H9 (cell line): Measurements from ENCODE around the gene LIN28B. TPM values are rescaled to one million over a fixed set of nuclear protein-coding genes. Genes with fewer than 3 reads are reported as not detected.

Source experiments
- DNase-seq: peaks from one replicate; pipeline ENCODE4 v3.0.0-alpha.2; 2017
- H2AFZ ChIP-seq: one replicate; pipeline ENCODE4 v1.6.1; 2013; ENCODE audit warnings: mild to moderate bottlenecking, low read length, control low read depth, moderate library complexity
- H2AK5ac ChIP-seq: 2 replicates; pipeline ENCODE4 v1.6.1; 2013; ENCODE audit warnings: low read length, control low read depth, mixed read lengths; ENCODE audit not compliant: insufficient read length
- H2BK120ac ChIP-seq: one replicate; pipeline ENCODE4 v1.6.1; 2013; ENCODE audit warnings: low read depth, mild to moderate bottlenecking, low read length, control low read depth, inconsistent platforms; ENCODE audit not compliant: poor library complexity, severe bottlenecking
- H2BK12ac ChIP-seq: 2 replicates; pipeline ENCODE4 v1.6.1; 2013; ENCODE audit warnings: low read length, control low read depth, mixed read lengths, low read depth; ENCODE audit not compliant: insufficient read length
- H2BK15ac ChIP-seq: 2 replicates; pipeline ENCODE4 v1.6.1; 2013; ENCODE audit warnings: low read depth, low read length, control low read depth
- H2BK20ac ChIP-seq: one replicate; pipeline ENCODE4 v1.6.1; 2013; ENCODE audit warnings: low read depth, mild to moderate bottlenecking, low read length, control low read depth, inconsistent platforms; ENCODE audit not compliant: poor library complexity, severe bottlenecking
- H2BK5ac ChIP-seq: 2 replicates; pipeline ENCODE4 v1.6.1; 2013; ENCODE audit warnings: low read length, control low read depth, mixed read lengths; ENCODE audit not compliant: insufficient read length
- H3K14ac ChIP-seq: 2 replicates; pipeline ENCODE4 v1.6.1; 2013; ENCODE audit warnings: low read length, control low read depth; ENCODE audit not compliant: insufficient read depth
- H3K18ac ChIP-seq: 2 replicates; pipeline ENCODE4 v1.6.1; 2013; ENCODE audit warnings: low read depth, mild to moderate bottlenecking, mixed read lengths, low read length, control low read depth; ENCODE audit not compliant: insufficient read length
- H3K23ac ChIP-seq: 2 replicates; pipeline ENCODE4 v1.6.1; 2013; ENCODE audit warnings: low read length, control low read depth, mixed read lengths, low read depth; ENCODE audit not compliant: insufficient read length
- H3K23me2 ChIP-seq: 2 replicates; pipeline ENCODE4 v1.6.1; 2013; ENCODE audit warnings: low read depth, mild to moderate bottlenecking, mixed read lengths, low read length, control low read depth; ENCODE audit not compliant: insufficient read length, poor library complexity, severe bottlenecking
- H3K27ac ChIP-seq: 2 replicates; pipeline ENCODE4 v1.5.1; 2013; ENCODE audit warnings: low read length, control low read depth, mixed read lengths, low read depth; ENCODE audit not compliant: insufficient read length
- H3K27me3 ChIP-seq: 2 replicates; pipeline ENCODE4 v1.6.1; 2013; ENCODE audit warnings: low read length, control low read depth, inconsistent platforms; ENCODE audit not compliant: insufficient read depth
- H3K4ac ChIP-seq: 2 replicates; pipeline ENCODE4 v1.6.1; 2013; ENCODE audit warnings: low read depth, mild to moderate bottlenecking, control low read depth, inconsistent platforms, low read length, moderate library complexity
- H3K4me1 ChIP-seq: 2 replicates; pipeline ENCODE4 v1.6.1; 2013; ENCODE audit warnings: low read length, control low read depth, inconsistent platforms; ENCODE audit not compliant: insufficient read depth
- H3K4me2 ChIP-seq: 2 replicates; pipeline ENCODE4 v1.6.1; 2013; ENCODE audit warnings: low read length, control low read depth, mixed read lengths; ENCODE audit not compliant: insufficient read length, insufficient read depth
- H3K56ac ChIP-seq: 2 replicates; pipeline ENCODE4 v1.6.1; 2013; ENCODE audit warnings: low read depth, mild to moderate bottlenecking, mixed read lengths, low read length, control low read depth; ENCODE audit not compliant: insufficient read length
- H3K79me1 ChIP-seq: 2 replicates; pipeline ENCODE4 v1.6.1; 2013; ENCODE audit warnings: low read depth, mild to moderate bottlenecking, moderate library complexity, low read length, control low read depth, inconsistent platforms; ENCODE audit not compliant: insufficient read depth, poor library complexity, severe bottlenecking
- H3K79me2 ChIP-seq: 2 replicates; pipeline ENCODE4 v1.6.1; 2013; ENCODE audit warnings: low read length, control low read depth, inconsistent platforms; ENCODE audit not compliant: insufficient read depth
- H3K9ac ChIP-seq: 2 replicates; pipeline ENCODE4 v1.6.1; 2013; ENCODE audit warnings: low read length, control low read depth, mixed read lengths; ENCODE audit not compliant: insufficient read length; ENCODE audit errors: extremely low read depth
- H3K9me3 ChIP-seq: one replicate; pipeline ENCODE4 v1.6.1; 2013; ENCODE audit warnings: low read depth, low read length, inconsistent platforms; ENCODE audit not compliant: control insufficient read depth
- H3T11ph ChIP-seq: one replicate; pipeline ENCODE4 v1.6.1; 2013; ENCODE audit warnings: mild to moderate bottlenecking, low read length, control low read depth, inconsistent platforms
- H4K20me1 ChIP-seq: one replicate; pipeline ENCODE4 v1.6.1; 2013; ENCODE audit not compliant: control insufficient read depth, insufficient read length, insufficient read depth
- H4K5ac ChIP-seq: 2 replicates; pipeline ENCODE4 v1.6.1; 2013; ENCODE audit warnings: low read depth, mild to moderate bottlenecking, mixed read lengths, low read length, control low read depth; ENCODE audit not compliant: insufficient read length
- H4K8ac ChIP-seq: replicated peaks from 2 replicates; pipeline ENCODE4 v1.6.1; 2013; ENCODE audit warnings: low read length, control low read depth, mixed read lengths, low read depth; ENCODE audit not compliant: insufficient read length
- H4K91ac ChIP-seq: 2 replicates; pipeline ENCODE4 v1.6.1; 2013; ENCODE audit warnings: low read depth, mild to moderate bottlenecking, moderate library complexity, mixed read lengths, low read length, control low read depth; ENCODE audit not compliant: insufficient read length
- H3K27ac Mint-ChIP-seq, 3 experiments: 2 replicates in 2 of 3; 3 replicates in 1 of 3; pipeline ENCODE4 v1.8.0; 2020 to 2021; ENCODE audit warnings: mixed read lengths in 3 of 3, mild to moderate bottlenecking in 1 of 3, moderate library complexity in 1 of 3
- H3K27me3 Mint-ChIP-seq: 2 replicates; pipeline ENCODE4 v1.8.0; 2021; ENCODE audit warnings: low read depth, mild to moderate bottlenecking, moderate library complexity, mixed read lengths
- H3K36me3 Mint-ChIP-seq, 3 experiments: 2 replicates in 2 of 3; 3 replicates in 1 of 3; pipeline ENCODE4 v1.8.0; 2020 to 2021; ENCODE audit warnings: low read depth in 3 of 3, mixed read lengths in 3 of 3; ENCODE audit not compliant: insufficient read depth in 1 of 3
- H3K4me1 Mint-ChIP-seq, 2 experiments: 2 replicates each; pipeline ENCODE4 v1.8.0; 2020; ENCODE audit warnings: mixed read lengths in 2 of 2
- H3K4me3 Mint-ChIP-seq, 2 experiments: 2 replicates in 1 of 2; 3 replicates in 1 of 2; pipeline ENCODE4 v1.8.0; 2020 to 2021; ENCODE audit warnings: mild to moderate bottlenecking in 2 of 2, mixed read lengths in 2 of 2, moderate library complexity in 1 of 2
- H3K9me3 Mint-ChIP-seq, 2 experiments: 2 replicates in 1 of 2; 3 replicates in 1 of 2; pipeline ENCODE4 v1.8.0; 2020; ENCODE audit warnings: mild to moderate bottlenecking in 2 of 2, mixed read lengths in 2 of 2, moderate library complexity in 1 of 2
- WGBS: extraction: QIAGEN DNeasy Blood & Tissue Kit; methylation state at CpG from one replicate; pipeline ENCODE4 v1.1.7; 2013; ENCODE audit warnings: missing lambda C conversion rate, low lambda C conversion rate, mixed read lengths; ENCODE audit not compliant: insufficient read length; ENCODE audit errors: extremely low coverage; 5-methylcytosine and 5-hydroxymethylcytosine counted together
- total RNA-seq: library from RNA; stranded (reverse); gene quantifications from 2 replicates; pipeline ENCODE4 v1.2.1, GENCODE V29; 2021
- TF ChIP-seq, protein P1 (sequence below): fragments of 200-600 bp; sonication (generic); conservative IDR thresholded peaks from 3 replicates; pipeline ENCODE4 v1.8.0; 2021; ENCODE audit warnings: antibody characterized with exemption, mild to moderate bottlenecking

LIN28B gene
- total RNA-seq, 1 experiment from 2014 or later = 110 TPM

DNA sequence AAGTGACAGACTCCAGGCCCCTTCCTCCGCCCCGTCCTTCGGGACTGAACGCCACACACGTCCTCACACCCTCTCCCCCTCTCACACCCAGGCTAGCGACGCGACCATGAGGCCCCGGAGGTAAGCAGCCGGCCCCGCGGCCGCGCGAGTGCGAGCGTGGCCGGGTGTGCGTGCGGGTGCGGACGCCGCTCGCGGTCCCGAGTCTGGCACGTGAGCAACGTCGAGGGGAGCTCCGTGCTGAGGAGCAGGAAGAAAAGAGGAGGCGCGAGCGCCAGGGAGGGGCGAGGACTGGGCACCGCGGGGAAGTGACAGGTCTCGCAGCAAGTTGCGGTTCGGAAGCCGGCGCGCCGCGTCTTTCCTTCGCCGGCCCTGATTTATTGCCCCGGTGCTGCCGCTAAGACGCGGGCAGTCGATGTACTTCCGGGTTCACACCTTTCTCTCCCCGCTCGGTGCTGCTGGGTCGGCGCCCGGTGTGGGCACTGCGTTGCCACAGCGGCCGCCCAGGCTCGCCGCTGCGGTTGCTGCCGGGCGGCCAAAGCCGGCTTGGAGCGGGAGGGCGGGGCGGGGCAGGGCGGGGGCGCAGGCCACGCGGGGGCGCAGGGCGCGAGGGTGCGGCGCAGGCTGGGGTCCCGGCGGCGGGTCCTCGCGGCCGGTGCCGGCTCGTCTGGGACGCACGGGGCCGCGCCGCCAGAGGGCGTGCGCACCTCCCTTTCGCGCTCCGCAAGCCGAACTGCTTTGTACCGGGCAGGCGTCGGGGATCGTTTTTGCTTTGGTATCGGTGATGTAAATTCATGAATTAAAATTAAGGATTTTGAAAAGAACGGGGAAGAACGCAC, 15.8 kb upstream of the LIN28B start:
- peak overlapping the region; percentile 91 to 94 for H3K4me3 Mint-ChIP-seq
- no peak overlapping the region for H2BK20ac ChIP-seq
- H4K91ac ChIP-seq = no peak overlapping the region
- H3K56ac ChIP-seq = no peak overlapping the region
- peak overlapping the region; percentile 96 to 98 (median 97) for H3K27ac Mint-ChIP-seq
- H3K27me3 Mint-ChIP-seq = no peaks in the 10 kb centered on the region
- H2AFZ ChIP-seq = no peak overlapping the region
- peak overlapping the region; percentile 59 for H2BK12ac ChIP-seq
- H2AK5ac ChIP-seq = no peak overlapping the region
- peak overlapping the region; percentile 70 for H3K9ac ChIP-seq
- peak overlapping the region; percentile 40 for H2BK120ac ChIP-seq
- no peaks in the 10 kb centered on the region; the same call in 1 of the 2 replicates for H3K79me2 ChIP-seq
- no peak overlapping the region for H3T11ph ChIP-seq
- no peak overlapping the region for H3K27ac ChIP-seq
- WGBS = no CpG with 5 or more reads among the region's 104 CpGs
- peaks cover 6% of the 10 kb centered on the region for H3K23me2 ChIP-seq
- peak overlapping the region; percentile 59 for H3K4me2 ChIP-seq
- no peaks in the 10 kb centered on the region for H4K20me1 ChIP-seq
- no peak overlapping the region for H3K23ac ChIP-seq
- DNase-seq = peak; percentile 82
- no peaks in the 10 kb centered on the region for H3K4me1 ChIP-seq
- H3K4ac ChIP-seq = peak overlapping the region; percentile 33; the same call in 1 of the 2 replicates
- no peak overlapping the region for H4K8ac ChIP-seq
- no peaks in the 10 kb centered on the region for H3K9me3 ChIP-seq
- TF ChIP-seq, protein P1, sequence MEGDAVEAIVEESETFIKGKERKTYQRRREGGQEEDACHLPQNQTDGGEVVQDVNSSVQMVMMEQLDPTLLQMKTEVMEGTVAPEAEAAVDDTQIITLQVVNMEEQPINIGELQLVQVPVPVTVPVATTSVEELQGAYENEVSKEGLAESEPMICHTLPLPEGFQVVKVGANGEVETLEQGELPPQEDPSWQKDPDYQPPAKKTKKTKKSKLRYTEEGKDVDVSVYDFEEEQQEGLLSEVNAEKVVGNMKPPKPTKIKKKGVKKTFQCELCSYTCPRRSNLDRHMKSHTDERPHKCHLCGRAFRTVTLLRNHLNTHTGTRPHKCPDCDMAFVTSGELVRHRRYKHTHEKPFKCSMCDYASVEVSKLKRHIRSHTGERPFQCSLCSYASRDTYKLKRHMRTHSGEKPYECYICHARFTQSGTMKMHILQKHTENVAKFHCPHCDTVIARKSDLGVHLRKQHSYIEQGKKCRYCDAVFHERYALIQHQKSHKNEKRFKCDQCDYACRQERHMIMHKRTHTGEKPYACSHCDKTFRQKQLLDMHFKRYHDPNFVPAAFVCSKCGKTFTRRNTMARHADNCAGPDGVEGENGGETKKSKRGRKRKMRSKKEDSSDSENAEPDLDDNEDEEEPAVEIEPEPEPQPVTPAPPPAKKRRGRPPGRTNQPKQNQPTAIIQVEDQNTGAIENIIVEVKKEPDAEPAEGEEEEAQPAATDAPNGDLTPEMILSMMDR = peak; percentile 79
- peak overlapping the region; percentile 85 for H3K18ac ChIP-seq
- H3K36me3 Mint-ChIP-seq = peaks cover 3 to 14% (median 4%) of the 10 kb centered on the region in 3 experiments
- peaks cover 20 to 21% of the 10 kb centered on the region in 2 experiments for H3K4me1 Mint-ChIP-seq
- H3K14ac ChIP-seq = peak overlapping the region; percentile 94
- peak overlapping the region; percentile 27 for H4K5ac ChIP-seq
- no peak overlapping the region for H2BK5ac ChIP-seq
- peaks cover 0 to 7% of the 10 kb centered on the region in 2 experiments; a peak in 2 of 5 replicates for H3K9me3 Mint-ChIP-seq
- H3K27me3 ChIP-seq = no peaks in the 10 kb centered on the region
- H3K79me1 ChIP-seq = no peaks in the 10 kb centered on the region
- H2BK15ac ChIP-seq = no peak overlapping the region
